B cell (primary cell): Measurements from ENCODE around the gene CIZ1.

ENCODE experiments used
- CTCF ChIP-seq: fragments of 200-600 bp; IDR thresholded peaks from one replicate; pipeline ENCODE4 v1.8.0; 2022; ENCODE audit warnings: antibody characterized with exemption, mild to moderate bottlenecking
- EZH2 ChIP-seq: IDR thresholded peaks from 2 replicates; pipeline ENCODE4 v1.6.1; 2012; ENCODE audit warnings: borderline replicate concordance, low read depth, mild to moderate bottlenecking, moderate library complexity, low read length; ENCODE audit not compliant: insufficient read depth, poor library complexity, severe bottlenecking

DNA sequence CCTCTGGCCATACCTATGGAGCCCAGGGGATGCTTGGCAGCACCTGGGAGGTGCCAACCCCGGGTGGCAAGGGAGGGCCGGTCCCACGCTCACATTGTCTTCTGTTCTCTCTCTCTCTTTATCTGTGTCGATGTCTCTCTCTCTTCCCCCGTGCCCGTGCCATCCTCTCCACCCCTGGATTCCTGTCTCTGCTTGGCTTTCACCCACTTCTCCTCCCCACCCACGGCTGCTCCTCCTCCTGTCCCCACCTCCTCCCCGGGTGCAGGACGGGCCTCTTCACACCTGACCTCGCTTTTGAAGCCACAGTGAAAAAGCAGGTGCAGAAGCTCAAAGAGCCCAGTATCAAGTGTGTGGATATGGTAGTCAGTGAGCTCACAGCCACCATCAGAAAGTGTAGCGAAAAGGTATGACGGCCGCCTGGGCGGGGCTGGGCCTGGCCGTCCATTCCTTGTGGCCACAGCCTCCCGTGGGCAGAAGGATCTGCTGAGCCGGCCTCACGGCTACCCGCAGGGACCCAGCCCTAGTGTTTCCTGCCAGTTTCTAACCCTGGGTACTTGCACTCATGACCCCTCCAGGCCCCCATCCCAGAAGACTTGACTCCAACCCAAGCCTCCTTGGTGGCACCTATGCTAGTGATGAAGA lies 34.5 kb upstream of the CIZ1 start:
- TF ChIP-seq CTCF (no peak), EZH2 (no peak)
